ENCODE data around the gene GNA12. TPM values are rescaled to one million over a fixed set of nuclear protein-coding genes. Genes with fewer than 3 reads are reported as not detected.

The GNA12 gene
- total RNA-seq, result 17.2 and 28.0 TPM in 2 replicates

GRCh38 chr7:2844153-2845033, at the start of gene GNA12:
Gene GNA12, minus strand, starts transcription at chr7:2844308. Its CDS starts 147 bp downstream, at chr7:2844161.

GRCh38 chr7:2687881-2688318, 156.2 kb downstream of the GNA12 start, which contains the start of gene AMZ1:
Gene AMZ1, plus strand, starts transcription at chr7:2688202. Its CDS starts 12,250 bp downstream, at chr7:2700452.

Other genes starting within 250 kb of the GNA12 start
- 51.1 and 65.5 TPM in 2 replicates for gene TTYH3, start 212.3 kb downstream of the GNA12 start, total RNA-seq
- 0.09 and 0.19 TPM in 2 replicates for gene AMZ1, start 156.1 kb downstream of the GNA12 start, total RNA-seq
- gene CARD11, start 199.6 kb upstream of the GNA12 start, total RNA-seq, result 37.6 and 46.0 TPM in 2 replicates

Data from endothelial cell of coronary artery (primary cell).